Measurements from ENCODE around the gene LSS.

The LSS gene

DNA sequence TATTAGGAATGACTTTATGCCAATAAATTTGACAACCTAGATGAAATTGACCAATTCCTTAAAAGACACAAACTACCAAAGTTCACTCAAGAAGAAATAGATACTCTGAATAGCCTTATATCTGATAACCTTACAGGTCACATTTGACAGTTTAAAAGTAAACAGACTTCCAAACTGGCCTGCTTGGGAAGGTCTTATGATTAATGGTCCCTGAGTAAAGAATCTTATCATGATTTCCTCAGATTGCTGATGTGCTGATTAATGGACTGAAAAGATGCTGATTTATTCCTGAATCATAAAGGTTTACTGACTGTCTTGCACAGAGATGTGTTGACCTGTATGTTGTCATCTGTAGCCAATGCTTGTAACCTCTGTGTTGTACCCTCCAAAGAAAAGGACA, 63.5 kb downstream of the LSS start:
- DNase-seq = no peak

DNA sequence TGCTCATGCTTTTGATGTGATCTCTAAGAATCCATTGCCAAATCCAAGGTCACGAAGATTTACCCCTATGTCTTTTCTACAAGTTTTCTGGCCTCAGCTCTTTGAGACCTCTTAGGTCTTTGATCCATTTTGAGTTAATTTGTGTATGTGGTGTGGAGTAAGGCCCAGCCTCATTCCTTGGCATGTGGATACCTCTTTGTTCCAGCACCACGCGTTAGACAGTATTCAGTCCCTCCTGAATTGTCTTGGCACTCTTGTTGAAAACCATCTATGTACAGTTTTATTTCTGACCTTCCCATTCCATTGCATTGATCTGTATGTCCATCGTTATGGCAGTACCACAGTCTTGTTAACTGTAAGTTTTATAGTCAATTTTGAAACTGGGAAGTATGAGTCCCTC, 65.2 kb downstream of the LSS start:
- DNase-seq = no peak

DNA sequence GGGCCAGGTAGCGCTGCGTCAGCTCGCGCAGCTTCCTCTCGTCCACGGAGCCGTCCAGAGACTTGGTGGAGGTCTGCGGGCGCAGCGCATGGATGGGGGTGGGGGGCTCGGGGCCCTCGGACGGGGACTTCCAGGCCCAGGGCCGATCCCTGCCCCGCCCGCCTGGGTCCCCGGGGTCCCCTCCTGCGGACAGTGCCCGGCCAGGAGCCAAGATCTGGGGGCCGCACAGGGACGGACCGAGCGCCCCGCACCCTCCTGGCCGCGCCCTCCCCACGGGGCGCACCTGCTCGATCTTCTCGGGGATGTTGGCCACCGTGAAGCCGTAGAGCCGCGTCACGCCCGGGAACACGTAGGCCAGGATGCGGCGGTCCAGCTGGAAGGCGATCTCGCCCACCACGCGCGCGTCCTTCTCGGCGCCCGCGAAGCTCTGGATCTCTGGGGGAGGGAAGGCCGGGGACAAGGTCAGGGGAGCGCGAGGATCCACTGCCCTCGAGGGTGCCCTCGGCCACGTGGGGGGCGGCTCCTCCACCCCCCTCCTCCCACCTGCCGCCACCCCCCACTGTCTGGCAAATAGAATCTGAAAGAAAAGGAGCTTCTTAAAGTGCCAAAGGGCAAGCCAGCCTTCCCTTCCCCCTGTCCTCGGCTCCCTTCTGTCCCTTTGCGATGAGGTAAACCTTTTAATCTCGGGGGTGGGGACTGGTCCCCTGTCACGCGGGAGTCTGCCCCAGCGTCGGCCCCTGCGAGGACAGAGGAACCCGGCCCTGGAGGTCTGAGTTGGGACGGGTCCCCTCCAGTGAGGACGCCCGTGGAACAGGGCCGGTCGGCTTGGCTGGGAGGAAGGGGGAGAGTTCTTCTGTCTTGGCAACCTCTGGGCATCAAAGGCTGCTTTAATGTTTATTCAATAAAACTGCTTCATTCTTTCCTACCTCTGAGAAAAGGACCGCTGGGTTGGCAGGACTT, 66.7 kb downstream of the LSS start:
- no peak for DNase-seq

DNA sequence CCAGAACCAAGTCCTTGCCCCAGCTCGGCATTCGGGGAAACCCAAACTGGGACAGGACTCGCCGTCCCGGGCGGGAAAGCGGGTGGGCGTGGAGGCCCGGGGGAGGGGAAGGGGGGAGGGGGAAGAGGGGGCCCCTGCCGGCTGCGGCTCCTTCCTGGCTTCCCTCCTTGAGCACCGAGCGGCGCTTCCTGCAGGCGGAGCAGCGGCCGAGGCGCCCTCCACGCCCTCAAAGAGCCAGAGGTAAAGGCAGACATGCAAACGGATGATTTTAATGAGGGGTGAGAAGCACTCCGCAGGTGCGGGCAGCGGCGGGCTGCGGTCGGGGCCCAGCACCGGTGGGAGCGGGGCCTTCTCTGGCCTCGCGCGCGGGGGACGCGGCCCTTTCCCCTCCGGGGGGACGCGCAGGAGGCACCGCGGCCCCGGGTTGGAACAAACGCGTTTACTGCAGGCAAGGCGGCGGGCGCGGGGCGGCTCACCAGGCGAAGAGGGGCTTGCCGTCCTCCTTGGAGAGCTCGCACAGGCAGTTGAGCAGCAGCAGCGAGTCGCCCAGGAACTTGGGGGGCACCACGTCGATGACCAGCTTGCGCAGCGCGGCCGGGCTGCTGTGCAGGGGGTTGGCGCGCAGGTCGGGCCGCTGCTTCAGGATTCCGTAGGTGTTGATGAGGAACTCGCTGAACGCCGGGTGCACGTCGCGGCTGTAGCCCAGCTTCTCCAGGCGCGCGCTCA, 67.5 kb downstream of the LSS start:
- no peak for DNase-seq

DNA sequence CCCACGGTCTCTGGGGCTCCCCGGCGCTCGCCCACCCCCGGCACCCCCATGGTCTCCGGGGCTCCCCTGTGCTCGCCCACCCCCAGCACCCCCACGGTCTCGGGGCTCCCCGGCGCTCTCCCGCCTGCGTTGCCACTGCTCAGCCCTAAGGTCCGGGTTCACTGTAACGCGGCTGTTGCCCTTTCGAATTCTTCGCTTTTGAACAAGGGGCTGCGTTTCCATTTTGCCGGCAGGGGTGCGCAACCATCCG, 68.0 kb downstream of the LSS start:
- no peak for DNase-seq

DNA sequence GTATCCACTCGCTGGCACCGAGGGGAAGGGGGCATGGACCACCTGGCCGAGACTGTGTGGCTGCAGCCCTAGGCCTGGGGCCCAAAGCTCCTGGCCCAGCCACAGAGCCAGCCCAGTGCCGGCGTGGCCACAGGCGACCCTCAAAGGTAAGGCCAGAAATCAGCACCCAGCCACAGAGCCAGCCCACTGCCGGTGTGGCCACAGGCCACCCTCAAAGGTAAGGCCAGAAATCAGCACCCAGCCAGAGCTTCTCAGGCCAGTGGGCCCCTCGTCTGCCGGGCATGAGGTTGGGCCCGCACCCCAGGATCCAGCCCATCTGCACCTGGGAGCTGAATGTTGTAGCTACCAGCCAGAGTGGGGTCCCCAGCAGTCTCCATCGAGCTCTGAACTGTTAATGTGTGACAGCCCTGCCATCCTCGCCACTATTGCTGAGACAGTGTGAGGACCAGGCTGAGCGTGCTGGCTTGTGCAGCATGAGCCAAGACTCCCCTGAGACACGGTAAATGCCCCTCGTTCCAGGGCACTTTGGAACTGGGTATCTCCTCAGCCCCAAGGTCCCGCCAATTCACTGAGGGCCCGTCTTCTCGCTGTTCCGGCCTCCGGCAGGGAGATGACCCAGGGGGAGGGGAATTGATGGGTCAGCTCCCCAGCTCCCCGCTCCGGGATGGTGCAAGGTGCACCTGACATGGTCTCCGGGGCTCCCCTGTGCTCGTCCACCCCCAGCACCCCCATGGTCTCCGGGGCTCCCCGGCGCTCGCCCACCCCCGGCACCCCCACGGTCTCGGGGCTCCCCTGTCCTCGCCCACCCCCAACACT, 68.5 kb downstream of the LSS start:
- no peak for DNase-seq

DNA sequence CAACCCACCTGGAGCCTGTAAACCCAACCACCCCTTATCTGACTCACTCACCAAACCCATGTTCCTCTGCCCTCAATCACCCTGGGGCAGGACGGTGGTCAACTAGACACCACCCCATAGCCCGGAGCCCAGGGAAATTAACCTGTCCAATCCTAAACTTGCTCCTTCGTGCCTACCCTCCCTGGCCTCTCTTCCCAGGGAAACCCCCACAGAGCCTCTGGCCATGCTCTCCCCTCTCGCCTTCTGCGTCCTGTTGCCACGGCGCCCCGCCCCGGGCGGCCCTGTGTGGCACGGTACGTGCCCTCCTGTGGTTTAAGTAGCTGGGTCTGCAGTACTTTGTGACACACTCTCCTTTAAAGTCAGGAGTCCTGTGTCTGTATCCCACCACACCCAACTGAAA, 69.2 kb downstream of the LSS start:
- no peak for DNase-seq

DNA sequence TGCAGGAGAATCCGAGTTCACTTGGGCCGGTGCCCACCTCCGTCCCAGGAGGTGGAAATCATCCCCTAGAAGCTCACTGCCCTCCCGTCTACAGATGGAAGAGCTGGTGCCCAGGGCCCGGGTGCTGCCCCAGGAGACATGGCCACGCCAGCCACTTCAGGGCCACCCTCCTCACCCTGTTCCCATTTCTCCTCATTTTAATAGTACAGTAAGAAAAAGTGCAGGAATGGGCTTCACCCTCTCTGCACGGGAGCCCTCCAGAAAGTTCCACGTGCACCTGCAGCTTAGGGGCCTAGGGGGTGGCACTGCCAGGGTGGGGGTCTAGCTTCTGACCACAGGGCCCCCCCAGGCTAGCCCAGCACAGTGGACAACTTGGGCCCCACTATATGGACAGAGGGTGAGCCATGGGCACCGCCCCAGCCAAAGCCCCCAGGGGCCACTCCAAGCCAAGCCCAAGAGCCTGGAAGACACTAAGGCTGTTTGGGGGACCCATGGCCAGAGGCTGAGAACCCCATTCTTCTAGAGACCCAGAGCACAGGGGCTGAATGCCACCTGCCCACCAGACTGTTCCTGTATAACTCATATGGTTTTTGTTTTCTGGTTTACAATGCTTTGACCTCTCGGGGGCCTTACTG, 69.8 kb downstream of the LSS start:
- no peak for DNase-seq

DNA sequence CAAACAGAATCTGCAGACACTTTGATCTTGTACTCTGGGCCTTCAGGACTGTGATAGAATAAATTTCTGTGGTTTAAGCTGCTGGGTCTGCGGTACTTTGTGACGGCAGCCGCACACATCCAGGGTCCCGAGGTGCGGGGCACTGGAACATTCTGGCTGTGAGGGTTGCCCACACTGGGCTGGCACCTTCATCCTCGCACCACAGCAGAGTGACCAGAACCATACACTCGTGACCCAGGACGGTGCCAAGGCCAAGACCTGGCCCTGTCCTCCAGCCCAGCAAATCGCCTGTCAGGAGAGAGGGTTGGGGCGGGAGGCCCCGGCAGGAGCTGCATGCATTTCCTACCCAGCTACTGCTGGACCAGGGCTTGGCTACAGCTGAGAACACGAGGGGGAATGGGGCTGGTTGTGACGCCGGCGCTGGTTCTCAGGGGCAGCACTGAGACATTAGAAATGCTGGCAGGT, 70.6 kb downstream of the LSS start:
- DNase-seq = no peak

DNA sequence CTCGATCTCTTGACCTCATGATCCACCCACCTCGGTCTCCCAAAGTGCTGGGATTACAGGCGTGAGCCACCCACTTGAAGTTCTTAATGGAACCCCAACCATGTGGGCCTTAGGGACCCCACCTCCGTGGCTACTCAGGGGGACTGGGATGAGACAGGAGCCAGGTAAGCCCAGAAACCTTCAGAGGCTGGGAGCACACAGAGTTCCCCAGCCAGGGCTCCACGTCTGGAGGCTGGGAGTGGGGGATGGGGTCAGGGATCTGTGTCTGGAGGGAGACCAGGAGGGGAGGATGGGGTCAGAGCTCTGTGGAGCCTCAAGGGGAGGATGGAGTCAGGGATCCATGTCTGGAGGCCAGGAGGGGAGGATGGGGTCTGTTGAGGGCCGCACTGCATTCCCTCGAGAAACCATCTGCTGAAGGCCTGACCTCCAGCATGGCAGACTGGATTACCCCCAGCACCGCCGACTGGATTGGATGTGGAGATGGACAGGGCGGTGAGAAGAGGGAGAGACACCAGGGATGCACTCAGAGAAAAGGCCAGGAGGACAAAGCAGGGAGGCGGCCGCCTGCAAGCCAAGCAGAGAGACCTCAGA, 71.1 kb downstream of the LSS start:
- no peak for DNase-seq

DNA sequence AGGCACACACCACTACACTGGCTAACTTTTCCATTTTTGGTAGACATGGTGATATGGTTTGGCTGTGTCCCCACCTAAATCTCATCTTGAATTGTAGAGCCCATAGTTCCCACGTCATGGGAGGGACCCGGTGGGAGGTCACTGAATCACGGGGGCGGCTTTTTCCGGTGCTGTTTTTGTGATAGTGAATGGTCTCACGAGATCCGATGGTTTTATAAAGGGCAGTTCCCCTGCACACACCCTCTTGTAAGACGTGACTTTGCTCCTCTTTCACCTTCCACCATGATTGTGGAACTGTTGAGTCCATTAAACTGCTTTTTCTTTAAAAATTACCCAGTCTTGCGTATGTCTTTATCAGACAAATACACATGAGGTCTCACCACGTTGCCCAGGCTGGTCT, 71.9 kb downstream of the LSS start:
- DNase-seq = no peak

DNA sequence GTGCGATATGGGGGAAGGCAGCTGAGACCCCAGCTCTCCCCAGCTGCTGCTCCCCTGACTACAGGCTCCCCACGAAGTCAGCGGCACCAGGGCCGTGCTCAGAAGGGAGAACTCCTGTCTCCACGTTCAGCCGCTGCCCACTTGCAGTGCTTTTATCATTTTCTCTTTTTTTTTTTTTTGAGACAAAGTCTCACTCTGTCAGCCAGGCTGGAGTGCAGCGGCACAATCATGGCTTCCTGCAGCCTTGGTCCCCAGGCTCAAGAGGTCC, 72.3 kb downstream of the LSS start:
- DNase-seq = no peak

DNA sequence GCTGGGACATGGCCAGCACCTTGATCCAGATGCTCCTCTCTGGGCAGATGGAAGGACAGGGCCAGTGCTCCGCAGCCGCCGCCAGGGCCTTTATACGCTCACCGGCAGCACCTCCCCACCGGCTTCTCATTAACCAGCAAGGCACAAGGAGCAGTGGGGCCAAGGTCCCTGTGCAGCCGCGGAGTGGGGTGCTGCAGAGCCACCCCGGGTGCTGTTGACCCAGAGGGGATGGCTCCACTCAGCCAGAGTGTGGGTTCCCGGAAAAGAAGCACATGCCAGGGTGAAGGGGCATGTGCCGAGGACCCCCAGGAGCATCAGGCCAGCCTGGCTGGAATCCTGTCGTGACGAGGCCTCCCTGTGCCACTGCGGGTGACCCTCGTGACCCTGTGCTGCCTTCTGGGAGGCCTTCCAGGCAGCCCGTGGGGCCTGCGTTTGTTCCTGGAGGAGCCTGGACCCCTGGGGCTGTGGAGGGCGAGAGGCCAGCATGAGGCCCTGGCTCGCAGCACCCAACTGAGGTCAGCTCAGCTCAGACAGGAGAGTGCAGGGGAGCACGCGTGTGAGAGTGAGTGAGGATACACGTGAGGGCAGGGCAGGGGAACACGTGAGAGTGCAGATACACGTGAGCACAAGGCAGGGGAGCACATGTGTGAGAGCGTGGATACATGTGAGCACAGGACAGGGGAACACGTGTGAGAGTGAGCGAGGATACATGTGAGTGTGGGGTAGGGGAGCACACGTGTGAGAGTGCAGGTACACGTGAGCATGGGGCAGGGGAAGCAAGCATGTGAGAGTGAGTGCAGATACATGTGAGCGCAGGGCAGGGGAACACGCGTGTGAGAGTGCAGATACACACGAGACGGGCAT, 72.8 kb downstream of the LSS start, which contains the start of gene FTCD:
TSS of gene FTCD (minus strand) at position 66 of the 864 bp plus-strand sequence. CDS start at position 10, 56 bp downstream.
- DNase-seq = no peak

DNA sequence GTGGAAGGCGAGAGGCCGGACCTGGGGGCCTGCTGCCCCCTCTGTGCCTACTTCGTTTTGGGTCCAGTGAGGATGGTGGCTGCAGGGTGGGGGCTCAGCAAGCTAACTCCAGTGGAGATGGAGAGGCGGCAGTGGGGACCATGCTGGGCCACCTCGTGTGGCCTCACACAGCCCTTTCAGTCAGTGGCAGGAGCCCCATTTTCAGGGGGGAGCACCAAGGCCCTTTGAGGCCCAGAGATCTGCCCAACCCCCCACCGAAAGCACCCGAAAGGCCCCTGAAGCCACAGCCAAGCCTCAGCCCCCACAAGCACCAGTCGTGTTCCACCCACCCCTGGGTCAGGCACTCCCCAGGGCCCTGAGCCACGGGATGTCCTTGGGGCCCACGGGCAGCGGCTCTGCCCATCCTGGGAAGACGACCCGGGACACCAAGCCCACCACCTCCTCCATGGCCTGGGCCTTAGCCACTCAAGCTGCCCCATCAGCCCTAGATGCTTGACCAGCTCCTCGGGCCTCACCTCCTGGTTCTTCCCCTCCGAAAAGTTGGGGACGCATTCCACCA, 73.5 kb downstream of the LSS start:
- DNase-seq = no peak

DNA sequence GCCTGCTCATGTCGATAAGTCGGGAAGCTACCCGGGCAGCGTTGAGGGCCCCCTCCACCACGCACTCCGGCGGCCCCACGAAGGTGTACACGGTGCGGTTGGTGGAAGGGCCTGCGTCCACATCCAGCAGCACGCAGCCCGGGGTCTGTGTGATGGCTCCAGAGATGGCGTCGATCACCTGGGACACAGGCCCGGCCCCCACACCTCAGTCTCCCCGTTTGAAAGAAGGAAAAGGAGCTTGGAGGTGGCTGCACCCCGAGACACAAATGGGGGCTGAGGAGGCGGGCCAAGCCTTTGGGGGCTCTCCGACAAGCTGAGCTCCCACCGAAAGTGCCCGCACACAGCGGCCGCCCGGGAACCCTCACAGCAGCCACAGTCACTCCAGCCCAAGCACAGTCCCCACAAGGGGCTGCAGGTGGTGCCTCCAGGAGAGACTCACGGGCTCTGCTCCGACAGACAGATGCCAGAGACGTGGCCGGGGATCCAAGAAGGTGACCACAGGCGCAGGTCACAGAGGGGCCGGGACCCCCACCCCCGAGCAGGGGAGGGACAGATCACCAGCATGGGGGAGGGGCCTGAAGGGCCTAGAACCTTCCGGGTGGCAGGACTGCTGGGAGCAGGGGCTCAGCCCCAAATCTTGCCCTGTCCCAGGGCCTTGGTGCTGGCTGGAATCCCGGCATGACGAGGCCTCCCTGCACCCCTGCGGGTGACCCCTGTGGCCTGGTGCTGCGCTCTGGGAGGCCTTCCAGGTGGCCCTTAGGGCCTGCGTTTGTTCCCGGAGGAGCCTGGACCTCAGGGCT, 74.2 kb downstream of the LSS start:
- DNase-seq = no peak

DNA sequence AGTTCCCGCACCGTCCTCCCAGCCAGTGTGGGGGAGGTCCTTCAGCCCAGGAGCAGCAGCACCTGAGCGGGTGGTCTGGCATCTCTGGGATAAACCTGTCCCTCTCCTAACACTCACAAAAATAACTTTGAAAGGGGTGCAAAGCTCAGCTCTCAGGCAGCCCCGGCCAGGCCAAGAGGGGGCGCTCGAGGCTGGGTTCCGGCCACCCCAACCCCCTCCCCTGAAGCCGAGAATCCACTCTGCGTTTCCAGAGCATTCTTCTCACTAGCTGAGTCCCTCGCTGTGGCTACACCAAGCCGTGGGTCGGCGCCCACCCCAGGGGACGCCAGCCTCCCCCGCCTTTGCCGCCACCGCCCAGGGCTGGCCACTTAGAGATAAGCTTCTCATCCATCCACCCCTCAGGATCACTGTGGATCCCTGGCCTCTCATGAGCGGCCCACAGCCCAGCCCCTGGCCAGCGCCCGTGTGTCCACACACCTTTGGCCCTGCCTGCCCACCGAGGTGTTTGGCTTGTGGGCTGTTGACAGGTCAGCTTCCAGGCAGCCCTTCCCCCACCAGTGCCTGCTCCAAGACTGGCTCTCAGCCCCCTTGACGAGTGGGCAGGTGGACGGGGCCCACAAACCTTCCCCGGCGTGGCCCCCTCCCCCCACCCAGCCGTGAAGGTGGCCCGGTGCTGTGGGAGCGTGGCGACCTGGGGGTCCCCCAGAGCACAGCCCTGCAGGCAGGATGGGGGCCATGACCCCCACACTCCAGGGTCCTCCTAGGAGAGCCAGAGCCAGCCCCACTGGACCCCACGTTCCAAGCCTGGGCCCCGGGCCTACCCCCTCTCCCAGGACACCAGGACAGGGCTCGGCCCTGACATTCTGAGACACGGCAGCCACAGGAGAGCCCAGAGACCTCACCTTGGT, 75.1 kb downstream of the LSS start:
- no peak for DNase-seq

DNA sequence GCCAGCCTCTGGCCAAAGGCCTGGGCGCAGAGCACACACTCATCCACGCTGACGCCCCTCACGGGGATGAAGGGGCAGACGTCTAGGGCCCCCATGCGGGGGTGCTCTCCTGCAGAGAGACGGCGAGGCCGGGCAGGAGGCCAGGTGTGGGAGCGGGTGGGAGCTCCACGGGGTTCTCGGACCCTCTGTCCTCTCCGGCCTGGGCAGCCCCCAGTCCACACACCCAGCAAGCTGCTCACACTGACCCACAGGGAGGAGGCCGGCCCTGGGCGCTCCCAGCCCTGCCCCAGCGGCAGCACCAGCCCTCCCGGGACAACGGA, 75.7 kb downstream of the LSS start:
- DNase-seq = no peak

DNA sequence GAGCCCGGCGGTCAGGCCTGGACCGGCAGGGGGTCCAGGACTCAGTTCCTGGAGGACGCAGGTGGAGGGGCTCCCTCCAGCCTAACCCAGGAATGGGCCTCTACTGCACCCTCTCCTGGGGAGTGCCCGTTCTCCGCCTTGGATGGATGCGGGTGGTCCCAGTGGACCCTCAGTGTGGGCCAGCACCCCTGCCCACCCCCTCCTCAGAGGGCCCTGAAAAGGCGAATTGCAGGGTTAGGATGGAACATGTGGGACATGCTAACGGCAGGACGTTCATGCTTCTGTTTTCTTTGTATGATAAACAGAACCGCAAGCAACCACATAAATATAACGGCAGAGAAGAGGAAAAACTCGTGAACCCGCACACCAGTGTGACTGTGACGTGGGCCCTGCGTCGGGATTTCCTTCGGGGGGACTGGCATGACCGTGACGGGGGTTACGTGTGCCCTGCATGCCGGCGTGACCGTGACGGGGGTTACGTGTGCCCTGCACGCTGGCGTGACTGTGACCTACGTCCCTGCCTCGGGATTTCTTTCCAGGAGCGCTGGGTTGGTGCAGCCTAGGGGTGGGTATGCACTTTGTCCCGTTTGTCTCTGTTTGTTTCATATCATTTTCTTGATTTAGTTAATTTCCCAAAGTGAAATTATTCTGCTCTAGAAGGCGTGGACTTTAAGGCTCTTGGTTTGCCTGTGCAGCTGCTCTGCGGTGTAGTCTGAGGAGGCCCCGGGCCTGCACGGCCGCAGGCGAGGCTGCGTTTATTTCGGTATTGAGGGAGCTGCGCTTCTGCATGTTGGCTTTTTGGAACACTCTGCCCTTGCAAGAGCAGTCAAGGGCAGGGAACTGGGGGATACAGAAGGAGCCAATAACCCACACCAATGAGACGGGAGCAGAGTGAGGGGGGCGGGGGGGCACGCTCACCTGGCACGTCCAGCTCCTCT, 76.3 kb downstream of the LSS start:
- no peak for DNase-seq
